ENCODE measurements around the gene ATP6V1A.
A peak's percentile ranks its signal among the peaks of the same experiment; 100 is the strongest.

GRCh38 chr3:113745756-113746547 lies 883 bp upstream of the ATP6V1A start, which contains the start of gene NAA50:
- TF ChIP-seq EP300 (IDR thresholded peaks at IDR 0.05) (peak in 1 of 2 donors; percentile 90), CTCF (IDR thresholded peaks at IDR 0.05) (peak; percentile 6 to 26 (median 8)), POLR2A (IDR thresholded peaks at IDR 0.05) (peak; percentile 80 to 83)

All from tibial nerve (tissue), 4 donors.